Measurements from ENCODE around the gene SLAIN2.

DNA sequence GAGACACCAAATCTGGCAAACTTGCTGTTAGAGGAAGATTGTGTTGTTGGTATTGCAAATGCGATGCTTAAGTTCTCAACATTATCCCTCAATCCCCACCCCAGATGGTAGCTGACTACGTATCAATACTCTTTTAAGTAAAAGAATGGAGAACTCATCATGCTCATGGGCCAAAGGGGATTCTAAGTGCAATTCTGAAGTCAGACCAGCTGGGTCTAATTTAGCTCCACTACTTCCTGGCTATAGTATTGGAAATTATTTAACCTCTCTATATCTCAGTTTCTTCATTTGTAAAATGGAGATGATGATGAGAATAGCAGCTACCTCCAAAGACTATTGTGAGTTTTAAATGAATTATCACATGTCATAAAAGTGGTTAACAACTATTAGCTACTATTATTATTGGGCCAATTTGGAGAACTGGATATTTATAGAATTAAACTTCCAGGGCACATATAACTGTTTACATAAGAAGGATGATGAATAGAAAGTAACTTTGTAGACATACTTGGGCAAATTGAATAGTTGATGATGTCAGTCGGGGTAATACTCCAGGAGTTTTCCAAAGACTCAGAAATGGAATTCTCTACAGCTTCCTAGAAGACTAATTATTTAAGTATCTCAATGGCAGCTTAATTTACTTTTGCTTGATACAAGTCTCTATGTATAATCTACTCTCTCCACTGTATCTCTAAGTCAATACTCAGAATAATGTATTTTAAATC lies 5.0 kb upstream of the SLAIN2 start:
- no peak for TF ChIP-seq POLR2AphosphoS5 (IDR thresholded peaks at IDR 0.05; ENCODE audit: low read depth, low read length)
- TF ChIP-seq POLR2A (IDR thresholded peaks at IDR 0.05; ENCODE audit: low read depth, low read length): no peak

Data from GM12892 (cell line).